Activated CD4-positive, alpha-beta T cell treated with anti-CD3 and anti-CD28 coated beads for 1 hour (primary cell): Measurements from ENCODE around the gene PRSS23.
"Not testable (repeated sequence)": the region's sequence is repeated elsewhere in the genome, so short reads cannot be mapped to it uniquely, and the experiment has no call there.

ENCODE experiments used
- DNase-seq: peaks from one replicate; pipeline ENCODE4 v3.0.0-alpha.2; 2020

PRSS23 gene, protein sequence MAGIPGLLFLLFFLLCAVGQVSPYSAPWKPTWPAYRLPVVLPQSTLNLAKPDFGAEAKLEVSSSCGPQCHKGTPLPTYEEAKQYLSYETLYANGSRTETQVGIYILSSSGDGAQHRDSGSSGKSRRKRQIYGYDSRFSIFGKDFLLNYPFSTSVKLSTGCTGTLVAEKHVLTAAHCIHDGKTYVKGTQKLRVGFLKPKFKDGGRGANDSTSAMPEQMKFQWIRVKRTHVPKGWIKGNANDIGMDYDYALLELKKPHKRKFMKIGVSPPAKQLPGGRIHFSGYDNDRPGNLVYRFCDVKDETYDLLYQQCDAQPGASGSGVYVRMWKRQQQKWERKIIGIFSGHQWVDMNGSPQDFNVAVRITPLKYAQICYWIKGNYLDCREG

DNA sequence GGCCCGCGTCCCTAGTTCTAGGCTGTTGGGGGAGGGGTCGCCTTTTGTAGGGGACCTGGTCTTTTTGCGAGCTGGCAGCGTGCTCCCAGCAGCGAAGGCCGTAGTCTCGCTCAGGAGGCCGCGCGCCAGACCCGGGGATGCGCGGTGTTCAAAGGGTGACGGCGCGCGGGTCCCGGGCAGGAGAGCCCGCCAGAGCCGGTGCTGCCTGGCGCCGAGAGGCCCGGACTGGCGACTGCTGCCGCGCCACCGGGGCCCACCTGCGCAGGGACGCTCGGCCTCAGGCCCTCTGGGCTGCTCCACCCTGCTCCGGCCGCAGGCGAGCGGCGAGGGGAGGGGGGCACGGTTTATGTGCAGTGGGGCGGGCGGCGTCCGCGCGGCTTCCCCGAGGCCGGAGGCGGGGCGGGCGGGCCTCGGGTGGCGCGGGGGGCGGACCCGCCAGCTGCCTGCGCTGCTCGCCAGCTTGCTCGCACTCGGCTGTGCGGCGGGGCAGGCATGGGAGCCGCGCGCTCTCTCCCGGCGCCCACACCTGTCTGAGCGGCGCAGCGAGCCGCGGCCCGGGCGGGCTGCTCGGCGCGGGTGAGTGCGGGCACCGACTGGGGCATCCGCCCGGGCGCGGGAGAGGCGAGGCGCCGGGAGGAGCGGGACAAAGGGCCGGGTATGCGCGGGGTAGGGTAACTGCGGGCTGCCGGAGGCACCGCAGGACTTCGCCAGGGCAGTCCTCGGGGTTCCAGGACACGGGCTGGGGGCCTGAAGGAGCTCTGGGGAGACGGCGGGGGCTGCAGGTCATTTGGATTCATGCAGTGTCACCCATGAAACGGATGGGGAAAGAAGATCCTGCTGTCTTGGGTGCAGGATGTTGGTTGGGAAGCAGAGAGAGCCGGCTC lies at the start of gene PRSS23:
TSS of gene PRSS23 (plus strand) at position 467 of the 884 bp plus-strand sequence. CDS start 7,102 bp downstream, outside the sequence.
- DNase-seq: no peak

DNA sequence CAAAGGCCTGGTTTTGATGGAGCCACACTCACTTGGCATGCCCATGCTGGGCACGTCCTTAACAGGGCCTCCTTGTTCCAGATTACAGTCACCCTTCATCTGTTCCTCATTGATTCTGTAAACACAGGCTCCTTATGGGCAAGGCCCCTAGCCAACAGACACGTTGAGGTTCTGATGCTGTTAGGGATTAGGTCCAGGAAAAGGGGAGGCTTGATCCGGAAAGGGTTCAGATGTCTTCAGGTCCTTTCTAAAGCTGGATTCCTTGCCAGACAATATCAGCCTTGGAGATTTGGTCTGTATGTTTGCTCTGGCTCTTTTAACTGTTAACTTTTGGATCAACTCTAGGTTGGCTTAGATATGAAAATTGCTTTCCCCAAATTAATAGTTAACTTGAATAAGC lies 46.9 kb upstream of the PRSS23 start:
- no peak for DNase-seq

DNA sequence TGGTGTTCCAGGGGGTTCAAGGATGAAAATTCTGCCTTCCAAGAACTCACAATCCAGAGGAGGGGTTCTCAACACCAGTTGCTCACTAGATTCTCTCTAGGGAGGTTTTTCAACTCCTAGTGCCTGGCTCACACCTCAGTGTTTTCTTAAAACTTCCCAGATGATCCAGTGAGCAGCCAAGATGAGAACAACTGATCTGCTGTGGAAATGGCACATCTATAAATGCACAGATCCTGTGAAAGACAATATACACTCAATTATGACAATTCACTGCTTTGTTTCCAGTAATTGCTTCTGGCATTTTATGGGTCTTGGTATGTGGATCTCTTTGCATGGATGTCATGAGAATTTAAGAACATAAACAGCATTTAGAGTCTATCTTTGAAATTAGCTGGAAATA lies 45.2 kb upstream of the PRSS23 start:
- DNase-seq: no peak

DNA sequence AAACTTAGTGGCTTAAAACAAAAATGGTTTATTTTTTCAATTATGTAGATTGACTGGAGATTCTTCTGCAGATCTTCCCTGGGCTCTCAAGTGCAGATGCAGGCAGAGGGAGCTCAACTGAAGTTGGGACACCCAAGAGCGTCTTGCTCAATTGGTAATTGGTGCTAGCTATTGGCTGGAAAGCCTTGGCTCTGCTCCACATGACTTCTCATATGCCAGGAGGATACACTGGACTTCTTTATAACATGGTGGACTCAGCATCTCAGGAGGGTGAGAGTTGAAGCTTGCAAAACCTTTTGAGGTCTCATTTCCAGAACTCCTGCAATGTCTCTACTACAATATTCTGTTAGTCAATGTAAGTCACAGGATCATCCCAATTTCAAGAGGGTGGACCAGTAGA lies 42.2 kb upstream of the PRSS23 start:
- DNase-seq: no peak

DNA sequence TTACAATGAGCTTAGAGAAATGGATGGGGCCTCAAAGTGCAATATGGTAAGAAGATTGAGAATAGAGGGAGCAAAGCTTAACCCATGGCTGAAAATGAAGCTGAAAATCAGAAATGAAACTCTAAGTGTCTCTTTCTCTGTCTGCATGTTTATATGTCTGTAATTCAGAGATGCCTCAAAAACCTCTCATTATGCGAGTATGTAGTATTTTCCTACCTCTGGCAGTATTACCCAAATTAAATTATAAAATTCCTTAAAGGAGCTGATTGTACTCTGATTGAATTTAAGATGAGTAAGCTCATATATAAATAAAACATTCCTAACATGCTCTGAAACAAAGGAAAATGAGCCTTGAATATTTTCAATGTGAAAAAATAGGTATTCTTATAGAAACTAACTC lies 39.8 kb upstream of the PRSS23 start:
- DNase-seq: no peak

DNA sequence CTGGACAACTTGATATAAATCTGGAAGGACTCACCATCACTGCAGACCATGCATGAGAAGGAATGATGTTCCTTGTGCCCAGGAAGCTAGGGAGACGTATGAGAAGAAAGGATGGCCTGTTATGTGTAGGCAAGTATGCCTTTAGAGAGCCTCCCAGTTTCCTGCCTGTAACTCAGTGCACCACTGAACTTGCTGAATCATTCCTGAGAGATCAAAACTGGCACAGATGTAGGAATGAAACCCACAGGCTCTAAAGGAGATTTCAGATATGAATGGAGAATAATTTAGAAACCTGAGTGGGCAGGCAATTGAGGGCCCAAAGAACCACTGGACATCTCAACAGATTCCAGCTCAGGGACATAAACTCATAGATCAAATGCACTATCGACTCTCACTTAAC lies 38.4 kb upstream of the PRSS23 start:
- DNase-seq: no peak

DNA sequence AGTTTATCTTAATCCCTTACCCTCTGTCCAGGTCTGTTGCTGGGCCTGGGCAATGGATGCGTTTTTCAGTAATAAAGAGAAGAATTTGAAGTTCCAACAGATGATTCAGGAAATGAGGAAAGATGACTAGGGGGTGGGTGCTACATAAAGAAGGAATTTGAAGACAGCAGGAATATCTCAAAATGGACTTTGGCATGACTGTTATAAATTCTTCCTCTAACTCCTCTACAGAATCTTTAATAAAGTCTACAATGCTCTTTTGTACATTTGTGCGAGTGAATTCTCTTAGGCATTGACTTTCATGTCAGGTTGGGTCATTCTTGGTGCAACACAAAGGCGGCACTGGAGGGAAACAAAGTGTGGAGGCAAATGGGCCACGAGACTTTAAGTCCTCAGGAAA lies 35.1 kb upstream of the PRSS23 start:
- DNase-seq: no peak

DNA sequence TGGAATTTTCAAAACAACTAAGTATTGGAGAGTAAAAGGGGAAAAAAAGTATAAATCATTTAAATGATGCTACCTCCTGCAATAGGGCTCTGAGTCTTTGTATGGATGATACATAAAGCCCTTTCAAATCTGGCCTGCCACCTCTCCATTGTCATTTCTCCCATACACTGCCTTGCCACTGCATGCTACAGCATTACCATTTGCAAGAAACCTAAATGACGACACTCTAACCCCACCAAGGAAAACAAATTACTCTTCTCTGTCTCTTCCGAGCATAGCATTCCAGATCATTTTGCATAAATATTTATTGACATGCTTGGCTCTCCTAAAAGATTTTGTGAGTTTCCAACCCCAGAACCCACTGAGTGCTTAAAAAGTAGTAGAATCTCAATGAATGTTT lies 34.5 kb upstream of the PRSS23 start:
- no peak for DNase-seq

DNA sequence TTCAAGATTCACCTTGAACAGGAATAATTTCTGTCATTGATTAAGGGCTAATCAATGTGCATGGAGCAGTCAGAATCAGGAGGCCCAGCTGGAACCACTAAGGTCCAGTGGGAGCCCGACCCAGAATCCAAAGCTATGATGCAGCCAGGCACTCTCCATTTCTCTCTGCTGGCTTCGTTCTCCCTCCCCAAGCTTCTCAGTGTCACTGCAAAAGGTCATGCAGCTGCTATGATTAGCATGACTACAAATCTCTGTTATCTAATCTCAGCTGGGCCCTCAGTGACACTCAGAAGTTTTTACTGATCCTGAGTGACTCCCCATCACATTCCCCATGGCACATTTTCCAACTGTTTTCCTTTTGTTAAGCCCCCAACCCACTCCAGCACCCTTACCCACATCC lies 31.1 kb upstream of the PRSS23 start:
- DNase-seq: no peak

DNA sequence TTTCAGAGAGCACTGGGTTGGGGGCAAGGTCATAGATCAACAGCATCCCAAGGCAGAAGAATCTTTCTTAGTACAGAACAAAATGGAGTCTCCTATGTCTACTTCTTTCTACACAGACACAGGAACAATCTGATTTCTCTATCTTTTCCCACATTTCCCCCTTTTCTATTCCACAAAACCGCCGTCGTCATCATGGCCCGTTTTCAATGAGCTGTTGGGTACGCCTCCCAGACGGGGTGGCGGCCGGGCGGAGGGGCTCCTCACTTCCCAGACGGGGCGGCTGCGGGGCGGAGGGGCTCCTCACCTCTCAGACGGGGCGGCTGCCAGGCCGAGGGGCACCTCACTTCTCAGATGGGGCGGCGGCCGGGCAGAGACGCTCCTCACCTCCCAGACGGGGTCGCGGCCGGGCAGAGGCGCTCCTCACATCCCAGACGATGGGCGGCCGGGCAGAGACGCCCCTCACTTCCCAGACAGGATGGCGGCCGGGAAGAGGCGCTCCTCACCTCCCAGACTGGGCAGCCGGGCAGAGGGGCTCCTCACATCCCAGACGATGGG lies 29.8 kb upstream of the PRSS23 start:
- DNase-seq: not testable (repeated sequence)

DNA sequence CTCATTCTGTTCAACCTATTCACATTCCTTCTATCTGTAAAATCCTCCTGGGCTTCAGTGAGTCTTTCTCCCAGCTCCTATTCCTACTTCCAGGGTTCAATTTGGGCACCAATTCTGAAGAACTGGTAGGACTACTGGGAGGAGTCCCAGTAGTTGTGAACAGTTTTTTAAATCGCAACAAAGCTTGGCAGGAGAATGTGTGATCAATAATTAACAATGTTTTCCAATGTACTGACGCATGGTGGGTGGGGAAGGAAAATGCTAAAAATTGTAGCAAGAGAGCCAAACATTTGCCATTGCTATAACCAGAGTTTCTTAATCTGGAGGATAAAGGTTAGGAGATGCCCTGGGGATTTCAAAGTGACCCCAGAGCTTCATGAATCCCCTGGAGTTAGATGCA lies 27.3 kb upstream of the PRSS23 start:
- DNase-seq: no peak

DNA sequence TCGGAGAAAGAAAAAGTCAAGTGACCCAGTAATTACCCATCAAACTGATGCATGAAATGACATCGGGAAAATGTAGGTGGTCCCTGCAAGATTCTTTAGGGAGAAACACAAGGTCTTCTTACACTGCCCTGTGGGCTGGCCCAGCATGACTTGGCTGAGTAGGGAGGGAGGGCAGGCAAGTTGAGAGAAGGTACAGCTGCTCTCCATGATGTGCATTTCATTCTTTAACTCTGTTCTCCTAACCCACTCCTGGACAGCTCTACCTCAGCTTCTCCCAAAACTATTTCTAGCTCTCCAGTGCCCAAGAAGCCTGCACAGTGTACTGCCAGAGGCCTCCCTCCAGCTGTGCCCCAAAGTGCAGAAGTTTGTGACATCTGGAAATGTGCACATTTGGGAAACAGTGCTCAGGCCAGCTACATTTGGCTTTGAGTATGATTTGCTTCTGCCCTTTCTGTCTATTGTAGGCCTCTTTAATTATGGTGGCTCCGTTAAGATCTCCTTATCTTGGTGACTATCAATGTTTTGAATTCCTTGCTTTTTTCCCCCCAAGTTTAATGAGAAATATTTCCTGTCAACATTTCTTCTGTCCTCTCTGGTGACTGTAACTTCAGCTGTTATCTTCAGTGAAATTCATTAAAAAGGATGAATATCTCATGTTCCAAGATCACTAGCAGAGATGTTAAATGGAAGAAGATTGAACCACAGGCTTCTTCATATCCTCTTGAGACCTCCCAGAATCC lies 26.7 kb upstream of the PRSS23 start:
- DNase-seq: no peak

DNA sequence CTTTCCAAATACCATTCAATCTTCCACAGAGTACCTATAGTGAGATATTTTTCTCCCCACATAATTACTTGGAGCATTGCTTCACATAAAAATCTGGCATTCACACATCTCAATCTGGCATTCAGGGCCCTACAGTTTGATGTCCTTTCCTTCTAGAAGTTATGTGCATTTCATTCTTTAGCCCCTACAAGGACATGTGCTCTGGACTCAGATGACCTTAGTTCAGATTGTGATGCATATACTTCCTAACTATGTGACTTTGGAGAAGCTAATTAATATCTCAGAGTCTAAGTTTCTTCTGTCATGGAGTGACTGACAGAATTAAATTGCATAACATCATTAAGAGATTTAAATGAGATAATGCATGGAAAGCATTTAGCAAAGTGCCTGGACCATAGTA lies 25.9 kb upstream of the PRSS23 start:
- DNase-seq: no peak

DNA sequence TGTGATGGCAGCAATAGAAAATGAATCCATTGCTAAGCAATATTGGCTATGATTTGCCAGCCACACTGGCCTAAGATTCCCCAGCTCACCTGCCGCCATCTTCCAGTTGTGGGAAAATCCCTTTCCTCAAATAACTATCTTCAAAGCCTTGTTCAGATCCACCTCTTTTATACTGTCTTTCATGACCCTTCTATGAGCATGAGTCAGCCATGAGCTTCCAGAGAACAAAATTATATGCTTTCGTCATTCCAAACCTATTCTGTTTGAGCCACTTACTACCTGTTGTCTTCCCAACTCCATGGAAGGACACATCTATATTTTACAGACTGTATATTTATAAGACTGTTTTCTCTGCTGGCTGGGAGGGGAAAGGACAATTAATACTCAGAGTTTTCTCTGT lies 25.0 kb upstream of the PRSS23 start:
- DNase-seq: no peak

DNA sequence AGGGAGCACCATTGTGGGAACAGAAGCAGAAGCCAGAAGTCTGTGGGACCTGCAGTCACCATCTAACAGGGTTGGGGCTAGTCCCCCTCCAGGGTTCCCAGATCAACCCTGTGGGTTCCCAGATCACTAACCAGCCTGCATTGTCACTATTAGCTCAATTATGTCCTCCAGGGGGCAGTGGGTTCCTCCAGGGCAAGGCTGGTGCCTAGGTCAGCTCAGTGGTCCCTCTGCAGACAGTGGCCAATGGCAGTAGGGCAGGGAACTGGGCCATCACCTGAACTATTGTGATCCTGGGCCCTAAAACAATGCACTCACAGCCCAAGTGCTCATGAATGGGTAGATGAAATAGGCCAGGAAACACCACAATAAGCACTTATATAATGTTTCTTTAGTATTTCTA lies 18.8 kb upstream of the PRSS23 start:
- no peak for DNase-seq

DNA sequence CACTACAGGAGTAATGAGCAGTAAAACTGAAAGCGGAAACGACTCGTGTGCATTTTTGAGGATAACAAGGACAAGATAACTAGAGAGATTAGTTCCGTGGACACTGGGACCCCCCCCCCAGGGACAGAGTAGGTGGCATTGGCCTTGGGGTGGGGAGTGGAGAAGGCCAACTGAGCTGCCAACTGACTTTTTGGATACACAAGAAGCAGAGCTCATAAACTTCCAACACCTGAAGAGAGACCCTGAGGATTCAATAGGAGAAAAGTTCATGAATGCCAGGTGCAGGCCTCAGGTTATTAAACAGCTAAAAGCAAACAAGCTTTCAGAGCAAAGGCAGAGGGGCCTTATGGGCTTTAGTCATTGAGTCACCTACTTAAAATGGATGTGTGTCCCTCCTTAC lies 17.6 kb upstream of the PRSS23 start:
- no peak for DNase-seq

DNA sequence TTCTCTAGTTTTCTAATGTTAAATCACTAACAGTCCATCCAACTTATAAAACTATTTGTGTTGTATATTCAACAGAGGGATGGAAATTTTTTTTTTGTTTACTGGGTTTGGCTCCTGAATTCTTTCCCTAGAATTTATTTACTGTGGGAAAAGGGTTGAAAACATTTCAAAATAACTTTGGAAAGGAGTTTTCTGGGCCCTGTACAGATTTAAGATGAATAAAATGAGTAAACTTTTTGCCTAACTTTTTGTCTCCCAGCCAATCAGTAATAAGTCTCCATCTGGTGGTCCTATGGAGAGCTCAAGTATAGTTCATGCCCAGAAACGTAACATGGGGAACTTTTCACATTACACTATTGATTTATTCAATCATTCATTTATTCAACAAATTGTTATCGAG lies 16.7 kb upstream of the PRSS23 start:
- DNase-seq: no peak

DNA sequence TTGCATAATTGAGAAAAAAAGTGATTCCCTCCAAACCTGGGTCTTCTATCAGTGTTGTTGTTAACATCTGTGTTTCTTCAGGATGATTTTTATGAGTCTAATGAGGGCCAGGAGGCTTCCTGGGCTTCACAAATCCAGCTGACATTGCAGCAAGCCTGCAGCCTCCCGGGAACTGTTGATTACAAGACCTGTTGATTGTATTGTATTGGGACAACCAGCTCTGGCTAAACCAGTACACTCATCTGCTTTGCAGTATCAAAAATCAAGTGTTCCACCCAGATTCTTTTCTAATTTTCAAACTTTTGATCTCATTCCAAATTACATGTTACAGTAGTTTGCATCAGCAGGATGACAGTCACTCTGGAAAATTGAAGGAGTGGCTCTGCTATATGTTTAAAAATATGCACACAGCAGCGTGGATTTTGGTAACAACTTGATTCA lies 16.1 kb upstream of the PRSS23 start:
- DNase-seq: no peak

DNA sequence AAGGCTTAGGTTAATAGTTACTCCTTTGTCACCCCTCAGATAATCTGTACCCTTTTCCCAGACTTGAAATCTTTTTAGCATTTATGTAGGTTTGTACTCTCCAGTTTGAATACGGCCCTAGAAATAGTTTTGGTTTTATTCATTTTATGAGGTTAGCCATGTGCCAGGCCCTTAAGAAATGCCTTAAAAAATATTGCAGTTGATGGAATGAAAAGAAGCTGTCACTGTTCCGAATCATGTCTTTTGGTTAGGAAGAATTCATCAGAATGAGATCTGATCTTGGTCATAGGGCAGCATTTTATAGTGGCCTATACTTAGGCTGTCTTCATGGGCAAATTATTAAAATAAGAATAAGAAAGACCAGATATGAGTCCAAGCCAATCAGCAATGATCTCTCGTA lies 14.8 kb upstream of the PRSS23 start:
- no peak for DNase-seq

DNA sequence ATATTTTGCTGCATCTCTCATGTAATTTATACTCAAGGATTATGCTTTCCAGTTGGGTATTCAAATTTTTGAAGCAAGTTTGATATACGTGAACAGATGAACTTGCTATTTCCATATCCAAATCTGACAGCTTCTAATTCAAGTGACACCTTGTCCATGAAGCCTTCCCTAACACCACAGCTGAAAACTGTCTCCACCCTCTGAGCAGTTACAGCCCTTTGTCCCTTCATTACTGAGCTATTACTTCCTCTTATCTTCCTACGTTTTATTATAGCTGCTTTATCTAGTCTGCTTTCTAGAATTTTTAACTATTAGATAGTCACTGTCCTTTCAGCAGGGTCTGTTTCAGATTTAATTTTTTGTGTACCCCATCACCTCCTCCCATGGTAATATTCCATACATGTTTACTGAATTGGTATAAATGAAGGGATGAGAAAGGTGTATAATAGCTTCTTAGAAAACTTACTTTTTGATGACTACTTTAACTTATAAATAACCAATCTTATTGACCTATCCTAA lies 13.3 kb upstream of the PRSS23 start:
- no peak for DNase-seq

DNA sequence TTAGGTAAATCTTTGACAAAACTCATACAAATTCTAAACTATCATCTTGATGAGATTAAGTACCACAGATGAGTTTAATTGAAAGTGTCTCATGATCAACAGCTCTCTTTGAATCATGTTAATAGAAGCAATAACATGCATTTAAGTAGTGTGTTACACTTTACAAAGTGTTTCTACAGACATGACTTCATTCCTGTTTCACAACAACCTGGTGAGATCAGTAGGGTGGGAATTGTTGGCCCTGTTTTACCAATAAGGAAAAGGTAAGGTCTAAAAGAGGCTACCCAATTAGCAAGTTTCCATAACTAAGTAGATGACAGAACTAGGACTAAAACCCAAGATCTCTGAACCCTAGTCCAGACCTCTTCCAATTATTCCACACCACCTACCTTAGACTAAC lies 12.7 kb upstream of the PRSS23 start:
- DNase-seq: no peak

DNA sequence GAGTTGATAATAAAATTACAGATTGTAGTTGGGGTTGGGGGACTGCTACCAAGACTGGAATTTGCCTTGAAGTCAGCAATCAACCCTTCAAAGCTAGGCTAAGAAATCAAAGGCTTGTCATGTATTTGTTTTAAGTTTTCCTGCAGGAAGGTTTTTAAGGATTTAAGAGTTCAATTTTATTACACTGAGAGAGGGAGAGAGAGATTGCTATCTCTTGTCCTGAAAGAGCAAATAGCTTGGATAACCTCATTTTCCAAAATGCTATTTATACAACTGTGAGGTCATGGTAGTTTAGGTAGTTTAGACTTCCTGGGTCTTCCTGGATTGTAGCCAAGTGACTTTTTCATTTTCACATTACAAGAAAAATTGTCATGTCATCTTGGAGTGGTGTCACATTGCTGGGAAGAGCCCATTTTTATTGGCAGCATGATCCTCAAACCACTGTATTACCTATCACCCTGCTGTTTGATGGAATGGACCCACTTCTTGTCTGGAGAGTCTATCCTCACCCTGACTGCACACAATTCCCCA lies 10.1 kb upstream of the PRSS23 start:
- no peak for DNase-seq
